ENCODE measurements around the gene LZTS2.
"Not testable (repeated sequence)": the region's sequence is repeated elsewhere in the genome, so short reads cannot be mapped to it uniquely, and the experiment has no call there.

LZTS2 gene

GRCh38 chr10:100999742-101000126 lies at the start of gene LZTS2:
Gene LZTS2 (plus strand): TSS chr10:100999808. CDS start chr10:101002539, 2,731 bp downstream.
- DNase-seq (ENCODE audit: low read depth, low spot score): no peak

- no peak for DNase-seq (ENCODE audit: low read depth, low spot score)
Measured at GRCh38 chr10:100960251-100960650, 39.4 kb upstream of the LZTS2 start.

GRCh38 chr10:100962351-100963080 lies 37.1 kb upstream of the LZTS2 start:
- no peak for DNase-seq (ENCODE audit: low read depth, low spot score)

- no peak for DNase-seq (ENCODE audit: low read depth, low spot score)
Measured at GRCh38 chr10:100963826-100964225, 35.8 kb upstream of the LZTS2 start.

GRCh38 chr10:100965820-100966219 lies 33.8 kb upstream of the LZTS2 start:
- DNase-seq (ENCODE audit: low read depth, low spot score): no peak

GRCh38 chr10:100966887-100967286 lies 32.7 kb upstream of the LZTS2 start:
- no peak for DNase-seq (ENCODE audit: low read depth, low spot score)

- DNase-seq (ENCODE audit: low read depth, low spot score): no peak
Measured at GRCh38 chr10:100967332-100967731, 32.3 kb upstream of the LZTS2 start.

- no peak for DNase-seq (ENCODE audit: low read depth, low spot score)
Measured at GRCh38 chr10:100968062-100968736, 31.4 kb upstream of the LZTS2 start.

- no peak for DNase-seq (ENCODE audit: low read depth, low spot score)
Measured at GRCh38 chr10:100968863-100969186, 30.8 kb upstream of the LZTS2 start.

GRCh38 chr10:100969187-100970075 lies 30.2 kb upstream of the LZTS2 start, which contains the start of gene SEMA4G:
Gene SEMA4G (plus strand): TSS chr10:100969504. CDS start chr10:100972913, 3,409 bp downstream.
- DNase-seq (ENCODE audit: low read depth, low spot score): peak; percentile 73

- DNase-seq (ENCODE audit: low read depth, low spot score): no peak
Measured at GRCh38 chr10:100970076-100970913, 29.3 kb upstream of the LZTS2 start.

- peak; percentile 40 for DNase-seq (ENCODE audit: low read depth, low spot score)
Measured at GRCh38 chr10:100970914-100971811, 28.4 kb upstream of the LZTS2 start.

GRCh38 chr10:100972115-100972903 lies 27.3 kb upstream of the LZTS2 start:
- peak; percentile 39 for DNase-seq (ENCODE audit: low read depth, low spot score)

GRCh38 chr10:100972904-100973535 lies 26.6 kb upstream of the LZTS2 start:
- DNase-seq (ENCODE audit: low read depth, low spot score): no peak

- DNase-seq (ENCODE audit: low read depth, low spot score): not testable (repeated sequence)
Measured at GRCh38 chr10:100975397-100975796, 24.2 kb upstream of the LZTS2 start.

GRCh38 chr10:100976906-100977305 lies 22.7 kb upstream of the LZTS2 start:
- DNase-seq (ENCODE audit: low read depth, low spot score): no peak

GRCh38 chr10:100977436-100977835 lies 22.2 kb upstream of the LZTS2 start:
- no peak for DNase-seq (ENCODE audit: low read depth, low spot score)

GRCh38 chr10:100978121-100978900 lies 21.3 kb upstream of the LZTS2 start:
- no peak for DNase-seq (ENCODE audit: low read depth, low spot score)

Data from ELF-1 (cell line).